ENCODE data around the gene PKN2. TPM values are rescaled to one million over a fixed set of nuclear protein-coding genes. Genes with fewer than 3 reads are reported as not detected.

PKN2 gene
- total RNA-seq, 1 donor from 2014 or later, result 29.8 TPM

DNA sequence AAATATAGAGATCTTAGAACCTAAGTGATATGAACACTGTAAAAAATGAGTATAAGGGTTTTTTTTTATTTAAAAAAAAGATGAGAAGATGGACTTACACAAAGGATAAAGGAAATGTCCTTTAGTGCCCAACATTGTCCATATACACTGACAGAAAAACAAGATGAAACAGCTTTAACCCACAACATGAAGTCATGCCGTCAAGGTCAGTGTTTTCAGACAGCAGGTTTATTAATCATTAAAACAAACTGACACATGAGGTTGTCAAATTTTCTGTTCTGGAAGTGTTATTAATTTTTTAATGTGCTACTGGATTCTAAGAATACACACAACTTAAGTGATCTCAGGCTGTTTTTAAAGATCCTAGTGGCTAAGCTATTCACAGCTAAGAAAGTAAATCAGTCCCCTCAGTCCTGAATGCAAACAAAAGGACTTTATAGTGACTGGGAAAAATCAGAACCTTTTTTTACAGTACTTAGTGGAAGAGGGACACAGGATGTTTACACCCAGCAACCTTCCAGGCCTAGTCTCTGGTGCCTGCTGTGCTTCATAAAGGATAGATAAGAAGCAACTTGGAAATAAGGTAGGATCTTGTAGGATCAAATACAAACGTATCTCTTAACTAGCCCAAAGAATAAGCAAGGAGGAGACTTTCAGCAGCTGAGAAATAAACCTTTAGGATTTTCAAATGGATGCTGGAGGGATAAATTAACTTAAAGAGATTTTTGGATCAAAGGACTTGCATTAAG lies 21.9 kb upstream of the PKN2 start:
- TF ChIP-seq, protein P1, sequence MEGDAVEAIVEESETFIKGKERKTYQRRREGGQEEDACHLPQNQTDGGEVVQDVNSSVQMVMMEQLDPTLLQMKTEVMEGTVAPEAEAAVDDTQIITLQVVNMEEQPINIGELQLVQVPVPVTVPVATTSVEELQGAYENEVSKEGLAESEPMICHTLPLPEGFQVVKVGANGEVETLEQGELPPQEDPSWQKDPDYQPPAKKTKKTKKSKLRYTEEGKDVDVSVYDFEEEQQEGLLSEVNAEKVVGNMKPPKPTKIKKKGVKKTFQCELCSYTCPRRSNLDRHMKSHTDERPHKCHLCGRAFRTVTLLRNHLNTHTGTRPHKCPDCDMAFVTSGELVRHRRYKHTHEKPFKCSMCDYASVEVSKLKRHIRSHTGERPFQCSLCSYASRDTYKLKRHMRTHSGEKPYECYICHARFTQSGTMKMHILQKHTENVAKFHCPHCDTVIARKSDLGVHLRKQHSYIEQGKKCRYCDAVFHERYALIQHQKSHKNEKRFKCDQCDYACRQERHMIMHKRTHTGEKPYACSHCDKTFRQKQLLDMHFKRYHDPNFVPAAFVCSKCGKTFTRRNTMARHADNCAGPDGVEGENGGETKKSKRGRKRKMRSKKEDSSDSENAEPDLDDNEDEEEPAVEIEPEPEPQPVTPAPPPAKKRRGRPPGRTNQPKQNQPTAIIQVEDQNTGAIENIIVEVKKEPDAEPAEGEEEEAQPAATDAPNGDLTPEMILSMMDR (IDR thresholded peaks at IDR 0.05), result no peak
- no peaks in the 10 kb centered on the region for H3K9me3 Mint-ChIP-seq (ENCODE audit: low read depth)
- no peak overlapping the region for H3K4me3 Mint-ChIP-seq (ENCODE audit: unreplicated experiment)
- no peaks in the 10 kb centered on the region for H3K27me3 Mint-ChIP-seq (ENCODE audit: low read depth)
- no peaks in the 10 kb centered on the region for H3K4me1 Mint-ChIP-seq (ENCODE audit: low read depth)
- H3K36me3 Mint-ChIP-seq (ENCODE audit: low read depth), result no peaks in the 10 kb centered on the region
- H3K27ac Mint-ChIP-seq (ENCODE audit: unreplicated experiment), result no peak overlapping the region
- no peak for DNase-seq (ENCODE audit: low spot score)

DNA sequence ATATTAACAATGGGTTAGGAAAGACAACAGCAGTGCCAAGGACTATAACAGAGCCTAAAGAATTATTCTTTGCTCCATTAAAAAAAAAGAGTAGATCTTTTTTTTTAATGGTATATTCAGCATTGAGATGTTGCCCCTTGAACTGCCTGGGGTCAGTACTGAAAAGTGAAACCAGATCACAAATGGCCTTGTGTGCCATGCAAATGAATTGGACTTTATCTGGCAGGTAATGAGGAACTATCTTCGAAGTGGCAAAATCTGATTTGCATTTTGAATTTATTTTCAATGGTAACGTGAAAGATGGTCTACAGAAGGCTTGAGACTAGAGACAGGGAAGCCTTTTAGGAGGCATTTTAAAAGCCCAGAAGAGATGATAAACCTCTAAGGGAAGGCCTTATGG lies 21.4 kb upstream of the PKN2 start:
- Mint-ChIP-seq H3K27me3 (ENCODE audit: low read depth) (no peaks in the 10 kb centered on the region), H3K9me3 (ENCODE audit: low read depth) (no peaks in the 10 kb centered on the region), H3K4me3 (ENCODE audit: unreplicated experiment) (no peak overlapping the region), H3K4me1 (ENCODE audit: low read depth) (no peaks in the 10 kb centered on the region), H3K27ac (ENCODE audit: unreplicated experiment) (no peak overlapping the region), H3K36me3 (ENCODE audit: low read depth) (no peaks in the 10 kb centered on the region)
- TF ChIP-seq, protein P1 (IDR thresholded peaks at IDR 0.05), result no peak
- DNase-seq (ENCODE audit: low spot score), result no peak

DNA sequence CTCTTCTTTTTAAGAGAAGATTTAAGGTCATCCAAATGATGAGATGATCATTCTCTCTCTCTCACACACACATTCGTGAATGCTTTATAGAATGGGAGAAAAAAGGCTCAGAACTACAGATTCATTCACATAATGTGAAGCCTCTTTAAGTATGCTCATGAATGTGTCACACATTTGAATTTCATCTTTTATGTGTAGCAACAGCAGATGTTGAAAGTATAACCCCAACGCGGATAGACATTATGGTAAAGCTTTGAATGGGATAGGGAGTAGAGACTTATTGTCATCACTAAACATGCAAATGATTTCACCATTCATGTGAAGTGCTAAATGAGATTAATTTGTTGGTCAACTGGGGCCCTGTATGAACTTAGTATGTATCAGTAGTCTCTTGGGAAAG lies 15.7 kb upstream of the PKN2 start:
- Mint-ChIP-seq H3K27me3 (ENCODE audit: low read depth) (no peaks in the 10 kb centered on the region), H3K36me3 (ENCODE audit: low read depth) (no peaks in the 10 kb centered on the region), H3K9me3 (ENCODE audit: low read depth) (no peaks in the 10 kb centered on the region), H3K4me1 (ENCODE audit: low read depth) (peaks cover 16% of the 10 kb centered on the region), H3K4me3 (ENCODE audit: unreplicated experiment) (no peak overlapping the region), H3K27ac (ENCODE audit: unreplicated experiment) (no peak overlapping the region)
- no peak for DNase-seq (ENCODE audit: low spot score)
- TF ChIP-seq, protein P1 (IDR thresholded peaks at IDR 0.05), result no peak

- H3K4me1 Mint-ChIP-seq (ENCODE audit: low read depth), result peaks cover 20% of the 10 kb centered on the region
- no peaks in the 10 kb centered on the region for H3K27me3 Mint-ChIP-seq (ENCODE audit: low read depth)
- no peak for DNase-seq (ENCODE audit: low spot score)
- no peak overlapping the region for H3K4me3 Mint-ChIP-seq (ENCODE audit: unreplicated experiment)
- TF ChIP-seq, protein P1 (IDR thresholded peaks at IDR 0.05), result no peak
- H3K9me3 Mint-ChIP-seq (ENCODE audit: low read depth), result no peaks in the 10 kb centered on the region
- no peaks in the 10 kb centered on the region for H3K36me3 Mint-ChIP-seq (ENCODE audit: low read depth)
- H3K27ac Mint-ChIP-seq (ENCODE audit: unreplicated experiment), result no peak overlapping the region
These were observed 13.6 kb upstream of the PKN2 start for GRCh38 chr1:88670462-88670861.

DNA sequence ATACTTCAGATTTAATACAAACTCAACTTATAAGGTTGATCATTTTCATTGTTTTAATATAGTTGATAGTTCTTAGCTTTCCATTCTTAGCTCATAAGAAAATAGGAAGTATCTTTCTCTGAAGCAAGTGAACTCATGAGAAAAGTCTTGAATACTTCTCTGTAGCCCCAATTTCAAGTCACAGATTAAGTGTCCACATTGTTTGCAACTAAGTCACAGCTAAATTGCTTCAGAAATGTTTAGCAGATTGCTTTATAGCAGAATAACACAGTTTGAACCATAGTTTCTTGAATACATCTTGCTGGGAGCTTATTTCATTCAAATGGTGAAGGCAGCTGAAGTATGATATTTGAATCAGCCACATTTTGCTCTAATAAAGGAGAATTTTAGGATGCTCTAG lies 10.6 kb upstream of the PKN2 start:
- Mint-ChIP-seq H3K4me3 (ENCODE audit: unreplicated experiment) (no peak overlapping the region), H3K27me3 (ENCODE audit: low read depth) (no peaks in the 10 kb centered on the region), H3K27ac (ENCODE audit: unreplicated experiment) (no peak overlapping the region), H3K4me1 (ENCODE audit: low read depth) (peaks cover 20% of the 10 kb centered on the region), H3K36me3 (ENCODE audit: low read depth) (no peaks in the 10 kb centered on the region), H3K9me3 (ENCODE audit: low read depth) (no peaks in the 10 kb centered on the region)
- DNase-seq (ENCODE audit: low spot score), result no peak
- TF ChIP-seq, protein P1 (IDR thresholded peaks at IDR 0.05), result no peak
